ENCODE results near the gene SIAH2.

The SIAH2 gene

GRCh38 chr3:150737874-150738679 lies 24.9 kb downstream of the SIAH2 start:
- H3K4me3 ChIP-seq (ENCODE audit: low read depth, low read length): no peak overlapping the region
- no peak for DNase-seq (ENCODE audit: low read depth)

GRCh38 chr3:150736903-150737832 lies 25.8 kb downstream of the SIAH2 start:
- TF ChIP-seq CTCF (IDR thresholded peaks at IDR 0.05; ENCODE audit: low read depth, low read length, missing control alignments): no peak
- DNase-seq (ENCODE audit: low read depth): no peak
- no peak overlapping the region for H3K4me3 ChIP-seq (ENCODE audit: low read depth, low read length)

More at GRCh38 chr3:150737874-150738679, 24.9 kb downstream of the SIAH2 start:
- TF ChIP-seq CTCF (IDR thresholded peaks at IDR 0.05; ENCODE audit: low read depth, low read length, missing control alignments): no peak

GRCh38 chr3:150736316-150736719 lies 26.7 kb downstream of the SIAH2 start:
- no peak for TF ChIP-seq CTCF (IDR thresholded peaks at IDR 0.05; ENCODE audit: low read depth, low read length, missing control alignments)
- no peak for DNase-seq (ENCODE audit: low read depth)
- H3K4me3 ChIP-seq (ENCODE audit: low read depth, low read length): no peak overlapping the region

GRCh38 chr3:150734795-150735119 lies 28.2 kb downstream of the SIAH2 start:
- TF ChIP-seq CTCF (IDR thresholded peaks at IDR 0.05; ENCODE audit: low read depth, low read length, missing control alignments): no peak
- DNase-seq (ENCODE audit: low read depth): no peak
- H3K4me3 ChIP-seq (ENCODE audit: low read depth, low read length): no peak overlapping the region

GRCh38 chr3:150733936-150734794 lies 28.8 kb downstream of the SIAH2 start:
- no peak for TF ChIP-seq CTCF (IDR thresholded peaks at IDR 0.05; ENCODE audit: low read depth, low read length, missing control alignments)
- DNase-seq (ENCODE audit: low read depth): no peak
- H3K4me3 ChIP-seq (ENCODE audit: low read depth, low read length): no peak overlapping the region

GRCh38 chr3:150733373-150733935 lies 29.5 kb downstream of the SIAH2 start:
- TF ChIP-seq CTCF (IDR thresholded peaks at IDR 0.05; ENCODE audit: low read depth, low read length, missing control alignments): no peak
- H3K4me3 ChIP-seq (ENCODE audit: low read depth, low read length): no peak overlapping the region
- DNase-seq (ENCODE audit: low read depth): no peak

All from GM12864 (cell line).